Stimulated activated naive CD8-positive, alpha-beta T cell treated with anti-CD3 and anti-CD28 coated beads, Interleukin-15, amount 100 ng/mL, for 72 hours (primary cell): ENCODE results near the gene DDR1.

Source experiments
- ATAC-seq: fragments of 150-1000 bp; cut with Tn5 transposase; 2 replicates; pipeline ENCODE4 v1.10.0; 2021; ENCODE audit warnings: mild to moderate bottlenecking, moderate library complexity
- DNase-seq, 2 donors: peaks; one replicate each; pipeline ENCODE4 v3.0.0; 2021 to 2022
- H3K27ac Mint-ChIP-seq, 2 donors: one replicate each; pipeline ENCODE4 v1.8.0; 2022; ENCODE audit warnings: mild to moderate bottlenecking in 2 of 2, mixed read lengths in 2 of 2, moderate library complexity in 2 of 2
- H3K27me3 Mint-ChIP-seq: one replicate; pipeline ENCODE4 v1.8.0; 2022; ENCODE audit warnings: mixed read lengths
- H3K4me1 Mint-ChIP-seq: one replicate; pipeline ENCODE4 v1.8.0; 2022; ENCODE audit warnings: mild to moderate bottlenecking, mixed read lengths
- H3K4me3 Mint-ChIP-seq, 2 donors: one replicate each; pipeline ENCODE4 v1.8.0; 2022; ENCODE audit warnings: mild to moderate bottlenecking in 2 of 2, mixed read lengths in 2 of 2, moderate library complexity in 1 of 2
- H3K9me3 Mint-ChIP-seq, 2 donors: one replicate each; pipeline ENCODE4 v1.8.0; 2022; ENCODE audit warnings: mixed read lengths in 2 of 2

DDR1 gene

DNA sequence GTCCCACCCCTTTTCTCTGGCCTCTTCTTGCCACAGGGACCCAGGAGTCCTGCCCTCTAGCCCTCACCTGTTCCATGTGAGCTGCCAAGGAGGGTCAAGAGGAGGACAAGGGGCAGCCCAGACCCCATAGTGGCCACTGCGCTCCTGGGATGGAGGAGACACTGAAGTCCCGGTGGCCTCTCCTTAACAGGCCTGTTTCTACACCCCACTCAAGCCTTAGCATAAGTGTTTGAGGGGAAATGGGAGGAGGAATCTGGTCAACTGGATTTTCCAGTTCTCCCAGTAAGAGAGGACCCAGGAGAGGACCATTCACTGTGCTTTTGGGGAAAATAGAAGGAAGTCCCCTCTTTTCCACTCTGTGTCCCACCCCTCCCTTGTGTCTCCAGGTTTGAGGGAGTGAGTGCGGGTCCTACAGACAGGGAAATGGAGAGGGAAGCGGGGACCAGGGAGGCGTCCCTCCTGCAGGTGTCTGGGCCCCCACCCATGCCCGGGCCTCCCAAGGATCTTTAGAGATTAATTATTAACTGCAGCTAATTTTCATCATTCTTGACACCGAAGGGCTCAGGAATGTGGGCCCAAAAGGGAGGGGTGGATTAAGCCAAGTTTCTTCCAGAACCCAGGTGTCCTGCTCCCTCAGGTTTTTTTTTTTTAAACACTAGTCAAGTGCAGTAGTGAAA is 47.8 kb downstream of the DDR1 start, which contains the start of gene SFTA2:
Gene SFTA2 (minus strand): TSS at position 202 of the 677 bp plus-strand sequence. CDS start 74 bp downstream, at position 128.
- no peak for ATAC-seq
- Mint-ChIP-seq H3K27ac (no peak within 1 kb of the TSS), H3K9me3 (peaks cover 0 to 12% of the 10 kb centered on the region in 2 donors), H3K4me3 (no peak within 1 kb of the TSS), H3K27me3 (peaks cover 6% of the 10 kb centered on the region), H3K4me1 (no peaks in the 10 kb centered on the region)
- DNase-seq = no peak

DNA sequence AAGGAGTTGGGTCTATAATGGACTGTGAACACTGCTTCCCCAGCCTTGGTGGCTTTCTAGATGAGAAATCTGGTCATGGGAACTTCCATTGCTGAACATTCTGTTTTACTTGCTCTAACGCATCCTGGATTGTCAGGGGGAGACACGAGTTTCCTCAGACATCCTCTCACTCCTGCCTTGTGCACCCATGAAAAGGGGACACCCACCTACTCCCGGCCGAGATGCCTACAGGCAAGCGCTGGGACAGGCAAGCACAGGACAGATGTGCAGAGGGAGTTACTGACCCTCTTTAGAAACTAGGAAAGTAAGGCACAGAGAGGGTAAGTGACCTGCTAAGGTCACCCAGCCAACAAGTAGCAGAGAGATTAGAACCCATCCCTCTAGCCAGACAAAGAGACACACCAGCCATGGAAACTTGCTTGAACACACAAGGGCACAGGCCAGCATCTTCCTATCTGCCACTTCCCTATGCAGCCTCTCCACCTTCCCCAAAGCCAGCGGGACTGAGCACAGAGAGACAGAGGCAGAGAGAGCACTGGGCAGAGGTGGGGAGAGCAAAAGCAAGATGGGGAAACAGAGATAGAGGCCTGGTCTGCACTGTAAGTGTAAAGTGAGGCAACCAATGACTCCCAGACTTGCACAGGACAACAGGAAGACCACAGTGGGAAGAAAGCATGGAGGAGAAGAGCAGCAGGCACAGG is 48.5 kb downstream of the DDR1 start:
- H3K4me1 Mint-ChIP-seq = no peaks in the 10 kb centered on the region

DNA sequence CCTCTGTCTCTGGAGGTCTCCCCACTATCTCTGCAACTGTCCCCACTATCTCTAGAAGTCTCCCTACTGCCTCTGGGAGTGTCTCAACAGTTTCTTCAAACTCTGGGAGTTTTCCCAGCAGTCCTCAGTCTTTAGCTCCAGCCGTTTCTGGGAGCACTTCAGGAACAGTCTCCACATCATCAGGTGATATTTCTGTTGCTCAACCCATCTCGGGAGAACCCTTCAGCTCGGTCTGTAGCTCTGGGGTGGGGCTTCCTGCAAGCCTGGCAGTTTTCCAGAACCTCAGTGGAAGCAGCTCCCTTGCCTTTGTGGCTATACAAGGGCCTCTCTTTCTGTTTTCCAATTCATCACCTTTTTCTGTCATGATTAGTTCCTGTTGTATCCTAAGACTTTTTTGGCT is 50.7 kb downstream of the DDR1 start:
- H3K27ac Mint-ChIP-seq = no peak overlapping the region
- no peak for DNase-seq
- ATAC-seq = no peak
- H3K4me3 Mint-ChIP-seq = no peak overlapping the region
- peaks cover 21% of the 10 kb centered on the region for H3K27me3 Mint-ChIP-seq
- H3K9me3 Mint-ChIP-seq = no peaks in the 10 kb centered on the region
- no peaks in the 10 kb centered on the region for H3K4me1 Mint-ChIP-seq

More for the DNA sequence above, 48.5 kb downstream of the DDR1 start:
- no peak overlapping the region for H3K27ac Mint-ChIP-seq
- peaks cover 6% of the 10 kb centered on the region for H3K27me3 Mint-ChIP-seq
- H3K4me3 Mint-ChIP-seq = no peak overlapping the region
- DNase-seq (no peak), ATAC-seq (no peak)
- H3K9me3 Mint-ChIP-seq = peaks cover 0 to 11% of the 10 kb centered on the region in 2 donors

DNA sequence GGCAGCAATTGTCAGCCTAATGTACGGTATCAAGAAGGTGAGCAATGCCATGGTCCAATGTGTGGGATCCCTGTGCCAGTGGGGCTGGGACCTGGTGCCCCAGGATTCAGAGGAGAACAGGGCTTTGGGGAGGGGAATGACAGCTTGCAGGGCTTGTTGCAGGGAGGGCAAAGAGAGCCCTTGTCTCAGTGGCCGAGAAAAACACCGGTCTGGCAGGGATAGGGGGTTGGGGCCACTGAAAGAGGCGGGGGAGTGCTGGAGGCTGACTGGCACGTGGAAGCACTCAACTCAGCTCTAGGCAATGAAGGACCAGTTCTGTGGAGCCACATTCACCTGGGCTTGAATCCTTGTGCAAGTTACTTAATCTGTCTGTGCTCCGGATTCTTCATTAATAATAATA is 52.9 kb downstream of the DDR1 start:
- H3K27ac Mint-ChIP-seq = no peak overlapping the region
- H3K4me1 Mint-ChIP-seq = no peaks in the 10 kb centered on the region
- peaks cover 43% of the 10 kb centered on the region for H3K27me3 Mint-ChIP-seq
- ATAC-seq (no peak), DNase-seq (no peak)
- no peaks in the 10 kb centered on the region for H3K9me3 Mint-ChIP-seq
- H3K4me3 Mint-ChIP-seq = no peak overlapping the region

DNA sequence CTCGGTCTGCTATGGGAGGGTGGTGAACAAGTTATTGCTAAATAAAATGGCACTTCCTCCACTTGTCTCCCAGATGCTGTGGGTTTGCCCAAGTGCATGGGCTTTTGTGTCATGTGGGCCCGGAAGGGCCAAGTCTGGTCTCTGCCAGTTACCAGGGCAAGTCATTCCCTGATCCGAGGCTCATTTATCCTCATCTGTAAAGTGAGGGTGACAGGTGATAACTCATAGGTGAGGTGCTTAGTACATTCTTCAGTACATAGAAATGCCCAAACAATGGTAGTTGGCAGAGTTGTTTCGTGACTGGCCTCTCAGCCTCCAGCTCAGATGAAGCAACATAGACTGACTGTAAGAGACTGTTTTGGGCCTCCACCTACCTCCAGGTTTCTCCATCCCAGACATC is 54.4 kb downstream of the DDR1 start:
- ATAC-seq (no peak), DNase-seq (no peak)
- H3K27ac Mint-ChIP-seq = no peak overlapping the region
- H3K4me3 Mint-ChIP-seq = no peak overlapping the region
- H3K27me3 Mint-ChIP-seq = peaks cover 58% of the 10 kb centered on the region
- H3K9me3 Mint-ChIP-seq = no peaks in the 10 kb centered on the region
- peaks cover 7% of the 10 kb centered on the region for H3K4me1 Mint-ChIP-seq

DNA sequence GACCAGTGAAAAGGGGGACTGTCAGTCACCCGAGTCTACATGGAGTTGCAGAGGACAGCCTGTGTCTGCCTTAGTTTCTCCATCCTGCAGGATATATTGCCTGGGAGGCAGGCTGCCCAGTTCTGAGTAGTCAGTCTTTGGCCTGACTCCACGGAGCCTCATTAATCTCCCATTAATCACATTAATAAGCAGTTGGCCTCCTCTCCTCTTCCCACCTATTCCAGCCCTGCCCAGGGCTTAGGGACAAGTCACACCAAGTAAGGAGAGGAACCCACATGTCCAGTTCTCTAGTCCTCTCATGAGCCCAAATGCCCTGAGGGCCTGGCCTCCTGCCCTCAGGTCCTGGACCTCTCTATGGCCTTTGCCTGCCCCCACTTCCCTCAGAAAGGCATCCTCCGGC is 55.2 kb downstream of the DDR1 start:
- Mint-ChIP-seq H3K9me3 (no peaks in the 10 kb centered on the region), H3K4me1 (peaks cover 7% of the 10 kb centered on the region), H3K4me3 (no peak overlapping the region), H3K27ac (no peak overlapping the region), H3K27me3 (peaks cover 65% of the 10 kb centered on the region)
- DNase-seq (no peak), ATAC-seq (no peak)

DNA sequence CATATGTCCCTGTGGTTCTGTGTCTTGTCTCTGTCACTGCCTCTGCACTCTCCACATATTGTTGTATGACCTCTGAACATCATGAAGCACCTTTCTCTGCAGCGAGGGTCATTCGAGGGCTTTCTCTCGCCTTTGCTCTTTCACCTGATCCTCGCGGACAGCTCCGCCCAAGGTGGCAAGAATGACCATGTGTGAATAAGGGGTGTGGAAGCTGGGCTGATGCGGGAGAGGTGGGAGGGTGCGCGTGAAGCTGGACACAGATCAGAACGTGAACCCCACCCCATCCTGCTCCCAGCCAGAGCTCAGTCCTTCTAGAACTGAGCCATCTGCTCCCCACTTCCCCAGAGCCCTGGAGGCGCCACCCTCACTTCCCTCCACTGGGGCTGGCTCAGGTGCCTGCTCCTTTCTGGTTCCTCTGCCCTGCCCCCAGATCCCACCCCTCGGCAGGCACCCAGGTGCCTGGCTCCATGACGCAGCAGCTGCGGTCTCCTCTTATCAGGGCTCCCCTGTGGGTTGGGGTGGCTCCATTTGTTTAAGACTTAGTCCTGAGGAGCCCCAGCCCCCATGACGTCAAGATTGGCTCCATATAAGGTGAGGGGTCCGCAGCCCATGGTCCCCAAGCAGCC is 56.2 kb downstream of the DDR1 start, which contains the start of gene MUCL3:
Gene MUCL3 (plus strand): TSS at position 613 of the 626 bp plus-strand sequence. CDS start 27 bp downstream, outside the sequence.
- no peak for ATAC-seq
- H3K27ac Mint-ChIP-seq = no peak within 1 kb of the TSS
- no peak for DNase-seq
- H3K9me3 Mint-ChIP-seq = no peaks in the 10 kb centered on the region
- peaks cover 66% of the 10 kb centered on the region for H3K27me3 Mint-ChIP-seq
- H3K4me3 Mint-ChIP-seq = no peak within 1 kb of the TSS
- peaks cover 7% of the 10 kb centered on the region for H3K4me1 Mint-ChIP-seq

DNA sequence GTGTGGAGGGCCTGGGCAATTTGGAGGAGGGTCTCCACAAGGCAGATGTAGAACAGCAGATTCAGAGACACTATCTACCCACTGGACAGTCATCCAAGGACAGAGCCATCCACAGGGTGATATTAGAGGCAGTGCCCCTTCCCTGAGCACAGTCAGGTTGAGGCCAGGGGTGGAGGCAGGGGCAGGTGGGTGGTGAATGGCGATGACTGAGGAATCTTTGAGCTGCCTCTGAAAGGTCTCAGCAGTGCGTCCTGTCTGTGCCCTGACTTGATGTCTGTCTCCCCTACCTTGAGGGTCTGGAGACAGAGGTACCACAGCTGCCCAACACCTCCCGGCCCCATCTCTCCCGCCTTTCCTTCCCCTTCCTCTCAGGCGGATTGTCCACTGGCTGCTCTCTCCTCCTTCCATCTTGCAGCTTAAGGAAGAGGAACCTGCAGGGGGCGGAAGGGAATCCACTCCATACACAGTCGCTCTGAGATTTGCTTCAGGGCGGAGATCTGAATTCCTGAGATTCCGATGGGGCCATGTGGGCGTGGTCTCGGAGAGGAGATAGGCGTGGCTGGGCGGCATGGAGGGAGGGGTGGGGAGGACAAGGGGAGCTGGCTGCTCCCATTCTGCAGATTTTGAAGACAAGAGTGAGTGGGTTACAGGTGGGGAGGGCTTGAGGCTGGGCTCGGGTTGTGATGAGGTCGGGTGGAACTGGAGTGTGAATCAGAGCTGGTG is 58.2 kb downstream of the DDR1 start:
- ATAC-seq (no peak), DNase-seq (no peak)
- no peaks in the 10 kb centered on the region for H3K9me3 Mint-ChIP-seq
- H3K4me1 Mint-ChIP-seq = peaks cover 7% of the 10 kb centered on the region
- no peak overlapping the region for H3K4me3 Mint-ChIP-seq
- no peak overlapping the region for H3K27ac Mint-ChIP-seq
- peaks cover 64% of the 10 kb centered on the region for H3K27me3 Mint-ChIP-seq

DNA sequence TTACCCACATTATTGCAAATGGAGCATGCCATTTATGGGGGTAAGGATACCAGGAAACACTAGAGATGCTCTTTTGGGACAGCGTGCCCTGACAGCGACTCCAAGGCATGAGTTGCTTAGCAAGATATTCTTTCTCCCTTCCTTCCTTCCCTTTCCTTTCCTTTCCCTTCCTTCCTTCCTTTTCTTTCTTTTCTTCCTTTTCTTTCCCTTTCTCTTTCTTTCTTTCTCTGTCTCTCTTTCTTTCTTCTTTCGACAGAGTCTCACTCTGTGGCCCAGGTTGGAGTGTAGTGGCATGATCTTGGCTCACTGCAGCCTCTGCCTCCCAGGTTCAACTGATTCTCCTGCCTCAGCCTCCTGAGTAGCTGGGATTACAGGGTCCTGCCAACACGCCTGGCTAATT is 59.7 kb downstream of the DDR1 start:
- H3K4me3 Mint-ChIP-seq = no peak overlapping the region
- peaks cover 7% of the 10 kb centered on the region for H3K4me1 Mint-ChIP-seq
- H3K27me3 Mint-ChIP-seq = peaks cover 69% of the 10 kb centered on the region
- H3K27ac Mint-ChIP-seq = no peak overlapping the region
- ATAC-seq (no peak), DNase-seq (no peak)
- peaks cover 4 to 6% of the 10 kb centered on the region in 2 donors for H3K9me3 Mint-ChIP-seq

DNA sequence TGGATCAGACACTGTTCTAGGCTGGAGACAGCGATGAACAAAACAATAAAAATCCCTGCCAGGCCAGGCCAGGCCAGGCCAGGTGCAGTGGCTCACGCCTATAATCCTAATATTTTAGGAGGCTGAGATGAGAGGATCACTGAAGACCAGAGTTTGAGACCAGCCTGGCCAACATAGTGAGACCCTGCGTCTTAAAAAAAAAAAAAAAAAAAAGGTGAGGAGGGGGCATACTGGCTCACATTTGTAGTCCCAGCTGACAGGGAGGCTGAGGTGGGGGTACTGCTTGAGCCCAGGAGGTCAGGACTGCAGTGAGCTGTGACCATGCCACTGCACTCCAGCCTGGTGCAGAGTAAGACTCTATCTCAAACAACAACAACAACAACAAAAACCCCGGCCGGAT is 61.0 kb downstream of the DDR1 start:
- Mint-ChIP-seq H3K4me1 (peaks cover 7% of the 10 kb centered on the region), H3K27ac (no peak overlapping the region), H3K4me3 (no peak overlapping the region), H3K9me3 (peaks cover 13 to 19% of the 10 kb centered on the region in 2 donors), H3K27me3 (peaks cover 74% of the 10 kb centered on the region)
- ATAC-seq = no peak
- DNase-seq = no peak

DNA sequence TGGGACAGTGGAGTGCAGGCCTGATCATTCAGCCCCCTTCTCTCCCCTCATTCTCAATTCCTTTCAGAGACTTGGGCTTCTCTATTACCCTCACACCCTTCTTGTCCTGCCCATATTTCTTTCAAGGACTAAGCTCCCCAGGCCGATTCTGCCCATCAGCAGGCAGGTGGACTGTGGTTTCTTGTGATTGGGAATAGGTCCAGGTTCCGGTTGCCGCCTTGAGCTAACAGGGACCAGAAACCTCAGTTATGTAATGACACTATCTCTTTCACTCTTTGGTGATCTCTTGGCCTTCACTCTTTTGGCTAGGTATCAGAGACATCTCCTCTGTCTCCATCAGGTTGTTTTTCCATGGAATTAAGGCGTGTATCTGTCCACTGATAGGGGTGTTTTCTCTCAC is 62.9 kb downstream of the DDR1 start:
- ATAC-seq (no peak), DNase-seq (no peak)
- H3K27me3 Mint-ChIP-seq = peaks cover 74% of the 10 kb centered on the region
- peaks cover 28 to 34% of the 10 kb centered on the region in 2 donors for H3K9me3 Mint-ChIP-seq
- peaks cover 18% of the 10 kb centered on the region for H3K4me1 Mint-ChIP-seq
- no peak overlapping the region for H3K4me3 Mint-ChIP-seq
- no peak overlapping the region for H3K27ac Mint-ChIP-seq

DNA sequence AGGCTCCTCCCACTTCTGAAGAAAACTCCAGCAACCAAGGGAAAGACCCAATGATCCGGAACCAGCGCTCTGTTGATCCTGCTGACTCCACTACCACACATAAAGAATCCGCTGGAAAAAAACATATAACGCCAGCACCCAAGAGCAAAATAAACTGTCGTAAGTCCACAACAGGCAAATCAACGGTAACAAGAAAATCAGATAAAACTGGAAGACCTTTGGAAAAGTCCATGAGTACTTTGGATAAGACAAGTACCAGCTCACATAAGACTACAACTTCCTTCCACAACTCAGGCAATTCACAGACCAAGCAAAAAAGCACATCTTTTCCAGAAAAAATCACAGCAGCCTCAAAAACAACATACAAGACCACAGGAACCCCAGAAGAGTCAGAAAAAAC is 64.5 kb downstream of the DDR1 start:
- Mint-ChIP-seq H3K27ac (no peak overlapping the region), H3K27me3 (peaks cover 74% of the 10 kb centered on the region), H3K4me1 (peaks cover 17% of the 10 kb centered on the region), H3K4me3 (no peak overlapping the region), H3K9me3 (peaks cover 28 to 34% of the 10 kb centered on the region in 2 donors)
- ATAC-seq (no peak), DNase-seq (no peak)
